WTC11 (cell line): ENCODE results near the gene PARVB. TPM values are rescaled to one million over a fixed set of nuclear protein-coding genes. Genes with fewer than 3 reads are reported as not detected.

Source experiments
- ATAC-seq: fragments of 200-7000 bp; cut with Tn5 transposase; 2 replicates; pipeline ENCODE4 v1.10.0; 2021; ENCODE audit warnings: mild to moderate bottlenecking, moderate library complexity
- CTCF ChIA-PET: fragments of 300-600 bp; sonication (Branson Sonifier 250); formaldehyde crosslinking; loops from one replicate; lab custom pipeline; 2021; ENCODE audit warnings: antibody characterized with exemption; lab: Charles Lee
- POLR2A ChIA-PET: fragments of 350-600 bp; sonication (Branson Sonifier 250); formaldehyde crosslinking; loops from one replicate; lab custom pipeline; 2021; ENCODE audit warnings: antibody characterized with exemption; lab: Charles Lee
- DNase-seq: peaks from one replicate; pipeline ENCODE4 v3.0.0; 2021; ENCODE audit warnings: low spot score
- H3K27ac Mint-ChIP-seq: 2 replicates; pipeline ENCODE4 v1.8.0; 2021; ENCODE audit warnings: mixed read lengths
- H3K27me3 Mint-ChIP-seq: 2 replicates; pipeline ENCODE4 v1.8.0; 2021; ENCODE audit warnings: low read depth, mild to moderate bottlenecking, moderate library complexity, mixed read lengths
- H3K36me3 Mint-ChIP-seq: 2 replicates; pipeline ENCODE4 v1.8.0; 2021; ENCODE audit warnings: mixed read lengths
- H3K4me1 Mint-ChIP-seq: 2 replicates; pipeline ENCODE4 v1.8.0; 2022; ENCODE audit warnings: mixed read lengths
- H3K4me3 Mint-ChIP-seq: 2 replicates; pipeline ENCODE4 v1.8.0; 2021; ENCODE audit warnings: mild to moderate bottlenecking, moderate library complexity, mixed read lengths
- H3K9me3 Mint-ChIP-seq: 2 replicates; pipeline ENCODE4 v1.8.0; 2021; ENCODE audit warnings: mixed read lengths
- ATF1 ChIP-seq: sonication (generic); formaldehyde crosslinking; IDR thresholded peaks from 2 replicates; pipeline ENCODE4 v1.8.1; 2023; ENCODE audit warnings: mild to moderate bottlenecking, moderate library complexity, missing genetic modification reagents
- CREM ChIP-seq: sonication (generic); formaldehyde crosslinking; IDR thresholded peaks from 2 replicates; pipeline ENCODE4 v1.8.1; 2022; ENCODE audit warnings: mild to moderate bottlenecking, missing genetic modification reagents, moderate library complexity
- E2F1 ChIP-seq: sonication (generic); formaldehyde crosslinking; IDR thresholded peaks from 2 replicates; pipeline ENCODE4 v1.8.0; 2022; ENCODE audit warnings: mild to moderate bottlenecking, missing genetic modification reagents
- E2F5 ChIP-seq: sonication (generic); formaldehyde crosslinking; IDR thresholded peaks from 2 replicates; pipeline ENCODE4 v1.8.1; 2022; ENCODE audit warnings: mild to moderate bottlenecking, moderate library complexity, missing genetic modification reagents
- FOXJ3 ChIP-seq: sonication (generic); formaldehyde crosslinking; IDR thresholded peaks from 2 replicates; pipeline ENCODE4 v1.9.0; 2021; ENCODE audit warnings: missing genetic modification reagents, mild to moderate bottlenecking, borderline replicate concordance
- GRHL2 ChIP-seq: fragments of 250-450 bp; sonication (Bioruptor Pico); IDR thresholded peaks from 2 replicates; pipeline ENCODE4 v1.8.0; 2022; ENCODE audit warnings: mild to moderate bottlenecking, moderate library complexity; ENCODE audit not compliant: insufficient replicate concordance, severe bottlenecking
- MLX ChIP-seq: sonication (generic); formaldehyde crosslinking; IDR thresholded peaks from 2 replicates; pipeline ENCODE4 v1.8.1; 2023; ENCODE audit warnings: mild to moderate bottlenecking, missing genetic modification reagents, moderate library complexity
- MXD4 ChIP-seq: fragments of 250-450 bp; sonication (Bioruptor Pico); IDR thresholded peaks from 2 replicates; pipeline ENCODE4 v1.8.0; 2021; ENCODE audit warnings: mild to moderate bottlenecking, moderate library complexity, borderline replicate concordance
- MYBL2 ChIP-seq: sonication (generic); formaldehyde crosslinking; IDR thresholded peaks from 2 replicates; pipeline ENCODE4 v1.8.1; 2023; ENCODE audit warnings: mild to moderate bottlenecking, moderate library complexity, missing genetic modification reagents
- NR1H2 ChIP-seq: sonication (generic); formaldehyde crosslinking; IDR thresholded peaks from 2 replicates; pipeline ENCODE4 v1.9.0; 2021; ENCODE audit warnings: mild to moderate bottlenecking, moderate library complexity, missing genetic modification reagents
- NR2C2 ChIP-seq: sonication (generic); formaldehyde crosslinking; IDR thresholded peaks from 2 replicates; pipeline ENCODE4 v1.8.0; 2022; ENCODE audit warnings: mild to moderate bottlenecking, missing genetic modification reagents
- PRRX2 ChIP-seq: fragments of 250-450 bp; sonication (Bioruptor Pico); IDR thresholded peaks from 2 replicates; pipeline ENCODE4 v1.8.0; 2021; ENCODE audit warnings: mild to moderate bottlenecking
- SMAD4 ChIP-seq: sonication (generic); formaldehyde crosslinking; IDR thresholded peaks from 2 replicates; pipeline ENCODE4 v1.8.0; 2022; ENCODE audit warnings: mild to moderate bottlenecking, missing genetic modification reagents
- SOX15 ChIP-seq: fragments of 250-450 bp; sonication (Bioruptor Pico); IDR thresholded peaks from 2 replicates; pipeline ENCODE4 v1.9.0; 2021; ENCODE audit warnings: mild to moderate bottlenecking
- TP53 ChIP-seq: sonication (generic); formaldehyde crosslinking; IDR thresholded peaks from 2 replicates; pipeline ENCODE4 v1.8.1; 2023; ENCODE audit warnings: mild to moderate bottlenecking, missing genetic modification reagents
- USF2 ChIP-seq: sonication (generic); formaldehyde crosslinking; IDR thresholded peaks from 2 replicates; pipeline ENCODE4 v1.8.1; 2023; ENCODE audit warnings: mild to moderate bottlenecking, missing genetic modification reagents, moderate library complexity
- ZNF416 ChIP-seq: fragments of 250-450 bp; sonication (Bioruptor Pico); IDR thresholded peaks from 2 replicates; pipeline ENCODE4 v1.9.0; 2021; ENCODE audit warnings: mild to moderate bottlenecking, inconsistent platforms
- ZNF423 ChIP-seq: fragments of 250-450 bp; sonication (Bioruptor Pico); IDR thresholded peaks from 2 replicates; pipeline ENCODE4 v2.1.2; 2022; ENCODE audit warnings: mild to moderate bottlenecking, moderate library complexity
- ZNF671 ChIP-seq: fragments of 250-450 bp; sonication (Bioruptor Pico); IDR thresholded peaks from 2 replicates; pipeline ENCODE4 v1.8.0; 2021; ENCODE audit warnings: mild to moderate bottlenecking
- total RNA-seq: library from RNA; stranded (reverse); gene quantifications from 3 replicates; pipeline ENCODE4 v1.2.3, GENCODE V29; 2021
- TF ChIP-seq, protein P1 (sequence below): sonication (generic); formaldehyde crosslinking; IDR thresholded peaks from 2 replicates; pipeline ENCODE4 v1.8.0; 2023; ENCODE audit warnings: missing genetic modification reagents, mild to moderate bottlenecking, borderline replicate concordance
- TF ChIP-seq, protein P2 (sequence below): sonication (generic); formaldehyde crosslinking; IDR thresholded peaks from 2 replicates; pipeline ENCODE4 v1.8.0; 2022; ENCODE audit warnings: mild to moderate bottlenecking, missing genetic modification reagents

PARVB gene
- total RNA-seq, 1 experiment from 2014 or later = 3.3 TPM

DNA sequence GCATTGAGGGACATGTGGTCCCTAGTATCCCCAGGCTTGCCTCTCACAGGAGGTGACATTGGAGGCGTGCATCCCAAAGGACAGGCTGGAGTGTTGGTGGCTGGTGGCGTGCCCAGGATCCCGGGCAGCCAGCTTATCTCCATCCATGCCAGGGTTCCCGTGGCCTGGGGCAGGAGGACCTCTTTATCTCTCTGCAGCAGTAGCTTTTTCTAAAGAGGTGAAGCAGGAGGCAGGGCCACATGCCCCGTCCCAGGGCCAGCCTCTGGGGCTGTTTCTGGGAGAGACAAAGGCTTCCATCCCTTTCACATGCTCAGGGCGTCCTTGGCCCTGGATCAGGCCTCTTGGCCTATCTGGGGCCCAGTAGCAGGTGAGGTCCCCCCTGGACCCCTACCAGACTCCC is 176.3 kb downstream of the PARVB start (continued):
- no peak for TF ChIP-seq MLX
- no peak for TF ChIP-seq NR2C2 (CRISPR knock-in tag)
- TF ChIP-seq SOX15 = no peak

GRCh38 chr22:44200855-44201550 is 176.9 kb downstream of the PARVB start:
- Mint-ChIP-seq H3K4me3 (no peak overlapping the region), H3K27ac (no peak overlapping the region), H3K4me1 (peaks cover 3% of the 10 kb centered on the region; the same call in 1 of the 2 replicates), H3K36me3 (no peaks in the 10 kb centered on the region), H3K9me3 (no peaks in the 10 kb centered on the region), H3K27me3 (no peaks in the 10 kb centered on the region; the same call in 1 of the 2 replicates)
- POLR2A ChIA-PET = no interaction called here
- TF ChIP-seq CREM (CRISPR knock-in tag) (no peak), PRRX2 (CRISPR knock-in tag) (no peak), GRHL2 (CRISPR knock-in tag) (no peak), TP53 (no peak), MXD4 (CRISPR knock-in tag) (no peak), FOXJ3 (CRISPR knock-in tag) (no peak)
- ATAC-seq (no peak), DNase-seq (no peak)
- CTCF ChIA-PET = interaction anchor here (1.3 kb wide), 1 partner anchor 86 kb away, joined by 3 read pairs; no protein-coding TSS in a partner anchor

- Mint-ChIP-seq H3K4me1 (no peaks in the 10 kb centered on the region), H3K9me3 (no peaks in the 10 kb centered on the region), H3K27ac (no peak overlapping the region; the same call in 1 of the 2 replicates), H3K27me3 (no peaks in the 10 kb centered on the region; the same call in 1 of the 2 replicates), H3K36me3 (no peaks in the 10 kb centered on the region), H3K4me3 (no peak overlapping the region)
- no peak for DNase-seq
- CTCF ChIA-PET = interaction anchor here (1.3 kb wide), 1 partner anchor 86 kb away, joined by 3 read pairs; no protein-coding TSS in a partner anchor
- TF ChIP-seq SMAD4 = no peak
- POLR2A ChIA-PET = no interaction called here
- no peak for ATAC-seq
Measured at GRCh38 chr22:44201665-44202064, 177.6 kb downstream of the PARVB start.

GRCh38 chr22:44202261-44202789 is 178.2 kb downstream of the PARVB start:
- POLR2A ChIA-PET = no interaction called here
- Mint-ChIP-seq H3K36me3 (no peaks in the 10 kb centered on the region), H3K4me3 (no peak overlapping the region), H3K27me3 (no peaks in the 10 kb centered on the region; the same call in 1 of the 2 replicates), H3K9me3 (no peaks in the 10 kb centered on the region), H3K27ac (no peak overlapping the region; the same call in 1 of the 2 replicates), H3K4me1 (no peaks in the 10 kb centered on the region)
- ATAC-seq = no peak
- no peak for DNase-seq
- CTCF ChIA-PET = no interaction called here
- TF ChIP-seq NR1H2 (no peak), USF2 (CRISPR knock-in tag) (no peak), ZNF416 (CRISPR knock-in tag) (no peak), ZNF423 (CRISPR knock-in tag) (no peak), ATF1 (CRISPR knock-in tag) (no peak), ZNF671 (CRISPR knock-in tag) (no peak), E2F5 (no peak), E2F1 (CRISPR knock-in tag) (no peak), MYBL2 (CRISPR knock-in tag) (no peak)
- TF ChIP-seq, protein P1, sequence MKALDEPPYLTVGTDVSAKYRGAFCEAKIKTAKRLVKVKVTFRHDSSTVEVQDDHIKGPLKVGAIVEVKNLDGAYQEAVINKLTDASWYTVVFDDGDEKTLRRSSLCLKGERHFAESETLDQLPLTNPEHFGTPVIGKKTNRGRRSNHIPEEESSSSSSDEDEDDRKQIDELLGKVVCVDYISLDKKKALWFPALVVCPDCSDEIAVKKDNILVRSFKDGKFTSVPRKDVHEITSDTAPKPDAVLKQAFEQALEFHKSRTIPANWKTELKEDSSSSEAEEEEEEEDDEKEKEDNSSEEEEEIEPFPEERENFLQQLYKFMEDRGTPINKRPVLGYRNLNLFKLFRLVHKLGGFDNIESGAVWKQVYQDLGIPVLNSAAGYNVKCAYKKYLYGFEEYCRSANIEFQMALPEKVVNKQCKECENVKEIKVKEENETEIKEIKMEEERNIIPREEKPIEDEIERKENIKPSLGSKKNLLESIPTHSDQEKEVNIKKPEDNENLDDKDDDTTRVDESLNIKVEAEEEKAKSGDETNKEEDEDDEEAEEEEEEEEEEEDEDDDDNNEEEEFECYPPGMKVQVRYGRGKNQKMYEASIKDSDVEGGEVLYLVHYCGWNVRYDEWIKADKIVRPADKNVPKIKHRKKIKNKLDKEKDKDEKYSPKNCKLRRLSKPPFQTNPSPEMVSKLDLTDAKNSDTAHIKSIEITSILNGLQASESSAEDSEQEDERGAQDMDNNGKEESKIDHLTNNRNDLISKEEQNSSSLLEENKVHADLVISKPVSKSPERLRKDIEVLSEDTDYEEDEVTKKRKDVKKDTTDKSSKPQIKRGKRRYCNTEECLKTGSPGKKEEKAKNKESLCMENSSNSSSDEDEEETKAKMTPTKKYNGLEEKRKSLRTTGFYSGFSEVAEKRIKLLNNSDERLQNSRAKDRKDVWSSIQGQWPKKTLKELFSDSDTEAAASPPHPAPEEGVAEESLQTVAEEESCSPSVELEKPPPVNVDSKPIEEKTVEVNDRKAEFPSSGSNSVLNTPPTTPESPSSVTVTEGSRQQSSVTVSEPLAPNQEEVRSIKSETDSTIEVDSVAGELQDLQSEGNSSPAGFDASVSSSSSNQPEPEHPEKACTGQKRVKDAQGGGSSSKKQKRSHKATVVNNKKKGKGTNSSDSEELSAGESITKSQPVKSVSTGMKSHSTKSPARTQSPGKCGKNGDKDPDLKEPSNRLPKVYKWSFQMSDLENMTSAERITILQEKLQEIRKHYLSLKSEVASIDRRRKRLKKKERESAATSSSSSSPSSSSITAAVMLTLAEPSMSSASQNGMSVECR (CRISPR knock-in tag) = no peak
- TF ChIP-seq, protein P2, sequence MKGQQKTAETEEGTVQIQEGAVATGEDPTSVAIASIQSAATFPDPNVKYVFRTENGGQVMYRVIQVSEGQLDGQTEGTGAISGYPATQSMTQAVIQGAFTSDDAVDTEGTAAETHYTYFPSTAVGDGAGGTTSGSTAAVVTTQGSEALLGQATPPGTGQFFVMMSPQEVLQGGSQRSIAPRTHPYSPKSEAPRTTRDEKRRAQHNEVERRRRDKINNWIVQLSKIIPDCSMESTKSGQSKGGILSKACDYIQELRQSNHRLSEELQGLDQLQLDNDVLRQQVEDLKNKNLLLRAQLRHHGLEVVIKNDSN (CRISPR knock-in tag) = no peak
